ENCODE data around the gene FBXO34. TPM values are rescaled to one million over a fixed set of nuclear protein-coding genes. Genes with fewer than 3 reads are reported as not detected.

FBXO34 gene
- total and polyA plus RNA-seq, 2 of the 13 experiments (the other 11 are each of a cell fraction or from before 2014, with no cell fraction given): 8.8 to 13.5 TPM

DNA sequence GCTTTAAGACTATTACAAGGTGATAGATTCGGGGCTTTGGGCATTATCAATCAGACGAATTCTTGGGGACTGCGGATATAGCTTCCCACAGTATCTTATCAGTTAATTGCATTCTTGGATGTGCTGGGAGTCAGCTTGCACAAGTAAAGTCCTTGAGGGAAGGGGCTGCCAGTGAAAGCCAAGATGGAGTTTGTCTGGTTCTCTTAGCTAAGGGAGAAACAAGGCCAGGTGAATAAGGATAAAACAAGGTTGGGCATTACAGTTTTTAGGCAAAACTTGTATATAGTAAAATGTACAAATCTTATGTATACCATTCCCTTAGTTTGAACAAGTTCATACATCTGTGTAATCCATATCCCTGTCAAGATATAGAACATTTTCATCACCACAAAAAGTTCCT, 5.5 kb downstream of the FBXO34 start:
- ATAC-seq: no peak
- ChIA-PET POLR2A (no interaction called here), CTCF (ENCODE audit: low intra/inter-chr PET ratio, low total read pairs) (no interaction called here)
- Histone ChIP-seq H3K27ac (ENCODE audit: extremely low read length, insufficient read depth, low read length) (no peak overlapping the region), H3K79me2 (ENCODE audit: insufficient read depth, low read length) (peaks cover 88% of the 10 kb centered on the region), H3K4me3 (replicated peaks in 1 of 3; ENCODE audit: insufficient read depth in 1 of 3, low read depth in 2 of 3, low read length in 3 of 3) (no peak overlapping the region), H3K9me3 (ENCODE audit: low read length) (no peaks in the 10 kb centered on the region), H3K9ac (ENCODE audit: insufficient read depth, low read depth, low read length) (no peak overlapping the region), H3K27me3 (ENCODE audit: control insufficient read depth in 1 of 2, insufficient read depth in 2 of 2, low read length in 2 of 2) (no peaks in the 10 kb centered on the region; a peak in 1 of 5 replicates), H3K36me3 (replicated peaks in 1 of 2; ENCODE audit: control insufficient read depth in 1 of 2, insufficient read depth in 2 of 2, low read length in 2 of 2) (peaks cover 0 to 1% of the 10 kb centered on the region in 2 experiments; a peak in 1 of 5 replicates), H2AFZ (ENCODE audit: low read length) (no peak overlapping the region), H3K4me1 (ENCODE audit: insufficient read depth, low read length) (peaks cover 53% of the 10 kb centered on the region), H3K4me2 (ENCODE audit: low read depth, low read length) (no peak overlapping the region), H4K20me1 (ENCODE audit: insufficient read depth, low read length) (peaks cover 24% of the 10 kb centered on the region)
- no peak for TF ChIP-seq ZNF761 (CRISPR knock-in tag; conservative IDR thresholded peaks at IDR 0.05)
- TF ChIP-seq, protein P1, sequence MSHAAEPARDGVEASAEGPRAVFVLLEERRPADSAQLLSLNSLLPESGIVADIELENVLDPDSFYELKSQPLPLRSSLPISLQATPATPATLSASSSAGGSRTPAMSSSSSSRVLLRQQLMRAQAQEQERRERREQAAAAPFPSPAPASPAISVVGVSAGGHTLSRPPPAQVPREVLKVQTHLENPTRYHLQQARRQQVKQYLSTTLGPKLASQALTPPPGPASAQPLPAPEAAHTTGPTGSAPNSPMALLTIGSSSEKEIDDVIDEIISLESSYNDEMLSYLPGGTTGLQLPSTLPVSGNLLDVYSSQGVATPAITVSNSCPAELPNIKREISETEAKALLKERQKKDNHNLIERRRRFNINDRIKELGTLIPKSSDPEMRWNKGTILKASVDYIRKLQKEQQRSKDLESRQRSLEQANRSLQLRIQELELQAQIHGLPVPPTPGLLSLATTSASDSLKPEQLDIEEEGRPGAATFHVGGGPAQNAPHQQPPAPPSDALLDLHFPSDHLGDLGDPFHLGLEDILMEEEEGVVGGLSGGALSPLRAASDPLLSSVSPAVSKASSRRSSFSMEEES (CRISPR knock-in tag; IDR thresholded peaks at IDR 0.05): no peak
- no peak for TF ChIP-seq PTBP1 (IDR thresholded peaks at IDR 0.05; ENCODE audit: low read depth, low read length, poor library complexity, severe bottlenecking)
- TF ChIP-seq, protein P2, sequence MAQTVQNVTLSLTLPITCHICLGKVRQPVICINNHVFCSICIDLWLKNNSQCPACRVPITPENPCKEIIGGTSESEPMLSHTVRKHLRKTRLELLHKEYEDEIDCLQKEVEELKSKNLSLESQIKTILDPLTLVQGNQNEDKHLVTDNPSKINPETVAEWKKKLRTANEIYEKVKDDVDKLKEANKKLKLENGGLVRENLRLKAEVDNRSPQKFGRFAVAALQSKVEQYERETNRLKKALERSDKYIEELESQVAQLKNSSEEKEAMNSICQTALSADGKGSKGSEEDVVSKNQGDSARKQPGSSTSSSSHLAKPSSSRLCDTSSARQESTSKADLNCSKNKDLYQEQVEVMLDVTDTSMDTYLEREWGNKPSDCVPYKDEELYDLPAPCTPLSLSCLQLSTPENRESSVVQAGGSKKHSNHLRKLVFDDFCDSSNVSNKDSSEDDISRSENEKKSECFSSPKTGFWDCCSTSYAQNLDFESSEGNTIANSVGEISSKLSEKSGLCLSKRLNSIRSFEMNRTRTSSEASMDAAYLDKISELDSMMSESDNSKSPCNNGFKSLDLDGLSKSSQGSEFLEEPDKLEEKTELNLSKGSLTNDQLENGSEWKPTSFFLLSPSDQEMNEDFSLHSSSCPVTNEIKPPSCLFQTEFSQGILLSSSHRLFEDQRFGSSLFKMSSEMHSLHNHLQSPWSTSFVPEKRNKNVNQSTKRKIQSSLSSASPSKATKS (CRISPR knock-in tag; IDR thresholded peaks at IDR 0.05): no peak
- TF ChIP-seq NCOA1 (CRISPR knock-in tag; IDR thresholded peaks at IDR 0.05): no peak
- no peak for TF ChIP-seq CBX2 (IDR thresholded peaks at IDR 0.05; ENCODE audit: low read depth, low read length)
- TF ChIP-seq CBX2 (CRISPR knock-in tag; IDR thresholded peaks at IDR 0.05; ENCODE audit: low read depth): no peak
- TF ChIP-seq BRD4 (CRISPR knock-in tag; IDR thresholded peaks at IDR 0.05): no peak
- no peak for TF ChIP-seq MAFG (CRISPR knock-in tag; IDR thresholded peaks at IDR 0.05)
- in situ Hi-C loops (cut with HindIII; ENCODE audit: extremely low pct_ligation_motif_present, low pct_unique_long_range_greater_than_20kb) (no loop called here), intact Hi-C loops (cut with micrococcal nuclease; ENCODE audit: unreplicated experiment) (loop anchor here (10.0 kb wide), 2 partner anchors 158 to 308 kb away; partner anchors contain the start of gene KTN1)
- BruUV-seq (replicated peaks): no TSS peak
- no peak for FAIRE-seq
- no peak for DNase-seq (ENCODE audit: low spot score)
- 96% methylated on average over 3 of the region's 3 CpGs for WGBS (ENCODE audit: low lambda C conversion rate)

Measured in HepG2 (cell line).